Psoas muscle (tissue), 8 donors: Measurements from ENCODE around the gene PMM2. TPM values are rescaled to one million over a fixed set of nuclear protein-coding genes. Genes with fewer than 3 reads are reported as not detected.

Experiments
- ATAC-seq, 4 donors: fragments of 200-7000 bp; cut with Tn5 transposase; one replicate each; pipeline ENCODE4 v1.9.1; 2020; ENCODE audit warnings: moderate library complexity in 3 of 4, mild to moderate bottlenecking in 2 of 4
- DNase-seq, 2 donors: peaks; one replicate each; pipeline ENCODE4 v3.0.0-alpha.2; 2020
- H3K27ac ChIP-seq: fragments of 200-600 bp; one replicate; pipeline ENCODE4 v1.8.0; 2022
- H3K27me3 ChIP-seq, 3 donors: fragments of 200-600 bp in 1 of 3; one replicate each; pipeline versions ENCODE4 v1.6.1 to v1.8.0; 2013 to 2022; ENCODE audit warnings: low read length in 2 of 3, mild to moderate bottlenecking in 2 of 3, moderate library complexity in 1 of 3; ENCODE audit not compliant: insufficient read depth in 3 of 3
- H3K36me3 ChIP-seq, 2 donors: fragments of 200-600 bp in 1 of 2; one replicate each; pipeline versions ENCODE4 v1.6.1 to v1.8.0; 2013 to 2022; ENCODE audit warnings: low read depth in 1 of 2, mild to moderate bottlenecking in 1 of 2, moderate library complexity in 1 of 2; ENCODE audit not compliant: insufficient read depth in 1 of 2
- H3K4me1 ChIP-seq: fragments of 200-600 bp; one replicate; pipeline ENCODE4 v1.8.0; 2022
- H3K4me3 ChIP-seq: fragments of 200-600 bp; one replicate; pipeline ENCODE4 v1.8.0; 2022; ENCODE audit warnings: mild to moderate bottlenecking
- H3K9me3 ChIP-seq: fragments of 200-600 bp; one replicate; pipeline ENCODE4 v1.8.0; 2022
- CTCF ChIP-seq: fragments of 200-600 bp; IDR thresholded peaks from one replicate; pipeline ENCODE4 v1.8.0; 2022; ENCODE audit warnings: antibody characterized with exemption
- WGBS, 3 donors: extraction: QIAGEN DNeasy Blood & Tissue Kit; methylation state at CpG; one replicate each; pipeline versions ENCODE4 v1.1.6 to v1.1.7; 2013; 5-methylcytosine and 5-hydroxymethylcytosine counted together
- intact Hi-C, 2 donors: fragments of 100-400 bp; cut with DNase I; formaldehyde crosslinking; loops; one replicate each; pipeline versions ENCODE4 v1.11.0 to v1.14.2; 2022
- polyA plus RNA-seq, 3 donors: library from polyadenylated mRNA; stranded (reverse); fragments of 200-250 nt; gene quantifications; one replicate each; pipeline ENCODE4 v1.2.3, GENCODE V29; 2013
- total RNA-seq, 4 donors: library from RNA; stranded (reverse); fragmentation: NEBNext Ultra II Directional in 2 of 4; extraction: Animal tissue kit (Norgen Biotek cat#: 25700) in 2 of 4; gene quantifications; one replicate each; pipeline versions ENCODE4 v1.2.1 to v1.2.4, GENCODE V29; 2021 to 2023
- donor health status: healthy with polysubstance abuse.
- donor health status: DM: no; HTN: no; CAD: no; lungs with moderate emphysema.
- donor health status: Bipolar disorder and iron deficiency.
- donor health status: healthy.
- donor health status: DM: yes; HTN: yes; CAD: no.
- donor health status: DM: no; HTN: no; CAD: no.
- donor health status: DM: no; HTN: no; CAD: no.
- donor health status: DM: yes; HTN: yes; CAD: no.

PMM2 gene
- total and polyA plus RNA-seq, 7 donors: 8.5 to 32.3 (median 19.7) TPM

DNA sequence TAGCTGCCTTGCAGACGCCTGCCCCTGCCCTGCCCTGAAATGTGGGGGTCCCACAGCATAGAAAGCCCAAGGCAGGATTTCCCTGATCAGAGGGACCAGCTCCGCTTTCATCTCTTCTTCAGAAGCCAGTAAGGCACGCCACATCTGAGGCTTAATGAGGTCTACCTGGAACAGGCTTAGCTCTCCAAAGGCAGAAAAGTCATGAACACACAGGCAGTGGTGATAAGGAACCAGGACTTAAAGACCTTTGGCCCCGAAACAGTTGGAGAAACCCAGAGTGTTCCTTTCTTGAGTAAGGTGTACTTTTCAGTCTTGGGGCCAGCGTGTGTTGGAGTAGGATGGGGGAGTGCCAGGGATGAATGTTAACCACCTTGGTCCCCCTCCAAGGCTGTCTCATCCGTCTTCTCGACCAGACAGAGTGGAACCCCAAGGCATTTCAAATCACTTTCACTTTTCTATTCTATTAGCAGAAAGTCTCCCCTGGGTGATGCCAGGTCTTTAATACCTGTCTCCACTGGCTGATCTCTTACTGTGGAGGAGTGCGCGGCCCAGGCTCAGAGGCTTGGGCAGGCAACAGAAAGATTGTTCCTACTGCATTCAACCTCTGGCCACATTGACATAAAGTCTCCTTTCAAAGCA lies 44.1 kb upstream of the PMM2 start:
- TF ChIP-seq CTCF: no peak
- H3K36me3 ChIP-seq: peaks cover 0 to 16% of the 10 kb centered on the region in 2 donors
- WGBS, 3 donors: 73 to 85% (median 74%) methylated on average over 9 of the region's 9 CpGs
- DNase-seq (no peak), ATAC-seq (no peak)
- no peaks in the 10 kb centered on the region for H3K27me3 ChIP-seq
- intact Hi-C loops: no loop called here
- H3K4me3 ChIP-seq: no peak overlapping the region
- no peaks in the 10 kb centered on the region for H3K9me3 ChIP-seq
- H3K27ac ChIP-seq: no peak overlapping the region
- no peaks in the 10 kb centered on the region for H3K4me1 ChIP-seq

DNA sequence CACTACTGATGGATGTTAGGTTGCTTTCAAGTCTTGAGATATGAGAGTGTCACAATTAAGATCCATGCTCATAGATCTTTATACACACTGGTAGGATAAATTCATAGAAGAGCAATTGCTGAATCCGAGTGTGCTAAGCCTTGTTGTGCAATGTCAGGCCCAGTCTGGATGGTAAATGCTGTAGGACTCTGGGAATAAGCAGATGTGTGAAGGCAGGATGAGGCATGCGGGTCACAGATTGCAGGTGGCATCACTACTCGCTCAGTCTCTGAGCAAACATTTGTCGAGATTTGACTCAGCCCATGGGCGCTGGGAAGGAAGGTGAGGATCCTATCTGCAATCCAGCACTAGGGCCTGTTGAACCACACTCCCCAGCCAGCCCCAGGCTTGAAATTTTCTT lies 40.9 kb upstream of the PMM2 start:
- no peak overlapping the region for H3K27ac ChIP-seq
- peaks cover 0 to 9% of the 10 kb centered on the region in 2 donors for H3K36me3 ChIP-seq
- intact Hi-C loops: no loop called here
- WGBS, 3 donors: 87 to 98% (median 89%) methylated on average over 5 of the region's 5 CpGs
- H3K4me1 ChIP-seq: no peaks in the 10 kb centered on the region
- no peak for TF ChIP-seq CTCF
- H3K4me3 ChIP-seq: no peak overlapping the region
- no peak for DNase-seq
- H3K27me3 ChIP-seq: no peaks in the 10 kb centered on the region
- H3K9me3 ChIP-seq: no peaks in the 10 kb centered on the region
- ATAC-seq: no peak

DNA sequence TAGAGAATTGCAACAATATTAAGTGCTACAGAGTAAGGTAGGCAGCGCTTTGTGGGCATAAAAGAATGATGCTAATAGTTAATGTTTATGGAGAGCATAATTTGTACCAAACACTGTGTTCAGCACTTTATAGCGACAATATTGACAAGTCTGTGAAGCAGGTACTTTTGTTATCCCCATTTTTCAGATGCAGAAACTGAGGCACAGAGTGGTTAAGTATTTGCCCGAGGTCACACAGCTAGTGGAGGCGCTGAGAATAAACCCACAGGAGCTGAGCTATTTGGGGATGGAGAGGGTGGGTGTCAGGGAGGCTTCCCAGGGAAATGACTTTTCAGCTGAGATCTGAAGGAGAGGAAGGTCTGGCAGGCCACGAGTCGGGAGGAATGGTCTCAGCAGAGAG lies 39.6 kb upstream of the PMM2 start:
- Histone ChIP-seq H3K36me3 (peaks cover 0 to 9% of the 10 kb centered on the region in 2 donors), H3K27me3 (no peaks in the 10 kb centered on the region), H3K9me3 (no peaks in the 10 kb centered on the region), H3K4me1 (no peaks in the 10 kb centered on the region), H3K4me3 (no peak overlapping the region), H3K27ac (no peak overlapping the region)
- TF ChIP-seq CTCF: no peak
- ATAC-seq (no peak), DNase-seq (no peak)
- 79 to 94% (median 89%) methylated on average over 6 of the region's 6 CpGs for WGBS, 3 donors
- intact Hi-C loops: no loop called here

DNA sequence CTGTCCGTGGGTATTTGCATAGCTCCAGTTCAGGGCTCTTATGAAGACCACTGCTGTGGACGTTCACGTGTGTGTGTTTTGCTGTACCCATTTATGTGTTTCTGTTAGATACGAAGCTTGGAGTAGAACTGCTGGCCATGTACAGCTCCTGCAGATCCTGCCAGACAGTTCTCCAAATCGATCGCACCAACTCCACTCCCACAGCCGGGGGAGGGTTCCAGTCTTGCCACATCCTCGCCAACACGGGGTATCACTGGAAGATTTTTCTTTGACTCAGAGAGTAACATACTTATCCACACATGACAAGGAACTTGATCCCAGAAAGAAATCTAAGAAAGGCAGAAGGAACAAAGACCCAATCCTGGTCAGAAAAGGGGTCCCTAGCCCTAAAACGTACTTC lies 37.6 kb upstream of the PMM2 start:
- H3K27ac ChIP-seq: no peak overlapping the region
- intact Hi-C loops: no loop called here
- no peaks in the 10 kb centered on the region for H3K4me1 ChIP-seq
- DNase-seq: no peak
- no peak overlapping the region for H3K4me3 ChIP-seq
- no peaks in the 10 kb centered on the region for H3K27me3 ChIP-seq
- H3K9me3 ChIP-seq: no peaks in the 10 kb centered on the region
- peaks cover 0 to 9% of the 10 kb centered on the region in 2 donors for H3K36me3 ChIP-seq
- no peak for ATAC-seq
- WGBS, 3 donors: 86 to 91% (median 86%) methylated on average over 10 of the region's 10 CpGs
- no peak for TF ChIP-seq CTCF

DNA sequence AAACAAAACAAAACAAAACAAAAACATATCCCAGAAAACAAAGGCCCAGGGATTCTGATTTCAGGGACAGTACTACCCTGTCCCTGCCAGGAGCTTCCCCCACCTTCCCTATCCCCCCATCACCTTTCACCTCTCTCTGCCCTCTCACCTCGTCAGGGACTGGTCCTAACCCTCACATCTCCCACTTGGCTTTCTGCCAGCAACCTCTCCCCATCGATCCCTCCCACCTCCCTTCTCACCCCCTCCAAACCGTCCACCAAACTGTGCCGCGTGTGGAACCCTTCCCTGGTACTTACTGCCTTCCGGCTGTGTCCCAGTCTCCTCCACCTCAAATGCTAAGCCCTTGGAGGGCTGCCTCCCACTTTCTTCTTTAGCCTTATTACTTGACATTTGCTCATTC lies 36.6 kb upstream of the PMM2 start:
- TF ChIP-seq CTCF: no peak
- Histone ChIP-seq H3K27me3 (no peaks in the 10 kb centered on the region), H3K27ac (no peak overlapping the region), H3K4me3 (no peak overlapping the region), H3K9me3 (no peaks in the 10 kb centered on the region), H3K36me3 (peaks cover 0 to 9% of the 10 kb centered on the region in 2 donors), H3K4me1 (no peaks in the 10 kb centered on the region)
- ATAC-seq (no peak), DNase-seq (no peak)
- WGBS, 3 donors: 77 to 82% (median 80%) methylated on average over 6 of the region's 6 CpGs
- intact Hi-C loops: no loop called here
